ENCODE results near the gene FBLN1.

The FBLN1 gene

DNA sequence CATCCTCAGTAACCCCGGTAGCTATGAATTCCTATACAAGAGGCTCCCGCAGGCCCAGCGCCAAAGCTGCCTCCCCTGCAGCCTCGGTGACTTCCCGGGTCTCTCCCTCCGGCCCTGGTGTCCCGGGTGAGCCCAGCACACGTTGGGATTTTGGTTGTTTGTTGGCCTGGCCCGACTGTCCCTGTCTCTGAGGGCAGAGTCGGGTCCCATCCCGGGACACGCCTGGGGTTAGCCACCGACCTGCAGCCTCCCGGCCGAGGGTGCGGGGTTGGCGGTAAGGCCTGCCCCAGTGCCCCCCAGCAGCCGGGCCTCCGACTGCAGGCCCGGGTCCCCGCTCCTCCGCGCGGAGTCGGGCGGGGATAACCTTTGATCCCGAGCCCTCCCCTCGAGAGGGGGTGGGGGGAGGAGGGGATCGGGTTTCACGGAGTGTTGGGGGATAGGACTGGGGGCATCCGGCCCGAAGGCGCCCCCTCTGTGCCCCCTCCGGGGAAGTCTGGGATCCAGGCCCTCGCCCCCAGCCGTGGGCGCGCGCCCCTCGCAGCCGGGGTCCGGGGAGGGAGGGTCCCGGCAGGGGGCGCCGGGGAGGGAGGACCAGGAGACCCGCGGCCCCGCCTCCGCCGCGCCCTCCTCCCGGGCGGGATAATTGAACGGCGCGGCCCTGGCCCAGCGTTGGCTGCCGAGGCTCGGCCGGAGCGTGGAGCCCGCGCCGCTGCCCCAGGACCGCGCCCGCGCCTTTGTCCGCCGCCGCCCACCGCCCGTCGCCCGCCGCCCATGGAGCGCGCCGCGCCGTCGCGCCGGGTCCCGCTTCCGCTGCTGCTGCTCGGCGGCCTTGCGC, at the start of gene FBLN1 (continued):
- no peak for TF ChIP-seq YY2 (tag by site-specific recombination; IDR thresholded peaks at IDR 0.05)
- TF ChIP-seq ZNF10 (tag by site-specific recombination; IDR thresholded peaks at IDR 0.05), result no peak
- TF ChIP-seq ZNF548 (tag by site-specific recombination; IDR thresholded peaks at IDR 0.05), result no peak
- TF ChIP-seq ZNF488 (tag by site-specific recombination; IDR thresholded peaks at IDR 0.05), result no peak
- TF ChIP-seq ZBTB48 (tag by site-specific recombination; IDR thresholded peaks at IDR 0.05), result 0 out of 2 replicates have a peak, but pooled peaks have one; percentile 15
- TF ChIP-seq ZFP37 (tag by site-specific recombination; IDR thresholded peaks at IDR 0.05), result no peak
- TF ChIP-seq PRDM6 (tag by site-specific recombination; IDR thresholded peaks at IDR 0.05), result no peak
- TF ChIP-seq, protein P1, sequence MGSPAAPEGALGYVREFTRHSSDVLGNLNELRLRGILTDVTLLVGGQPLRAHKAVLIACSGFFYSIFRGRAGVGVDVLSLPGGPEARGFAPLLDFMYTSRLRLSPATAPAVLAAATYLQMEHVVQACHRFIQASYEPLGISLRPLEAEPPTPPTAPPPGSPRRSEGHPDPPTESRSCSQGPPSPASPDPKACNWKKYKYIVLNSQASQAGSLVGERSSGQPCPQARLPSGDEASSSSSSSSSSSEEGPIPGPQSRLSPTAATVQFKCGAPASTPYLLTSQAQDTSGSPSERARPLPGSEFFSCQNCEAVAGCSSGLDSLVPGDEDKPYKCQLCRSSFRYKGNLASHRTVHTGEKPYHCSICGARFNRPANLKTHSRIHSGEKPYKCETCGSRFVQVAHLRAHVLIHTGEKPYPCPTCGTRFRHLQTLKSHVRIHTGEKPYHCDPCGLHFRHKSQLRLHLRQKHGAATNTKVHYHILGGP (tag by site-specific recombination; IDR thresholded peaks at IDR 0.05), result no peak
- no peak for TF ChIP-seq ZBTB21 (tag by site-specific recombination; IDR thresholded peaks at IDR 0.05)
- TF ChIP-seq ZNF596 (tag by site-specific recombination; IDR thresholded peaks at IDR 0.05), result no peak; the same call in 1 of the 2 replicates
- no peak for TF ChIP-seq ZFP3 (tag by site-specific recombination; IDR thresholded peaks at IDR 0.05; ENCODE audit: low read depth)
- peak; percentile 93 for TF ChIP-seq GLIS2 (tag by site-specific recombination; IDR thresholded peaks at IDR 0.05)
- TF ChIP-seq ZNF558 (tag by site-specific recombination; IDR thresholded peaks at IDR 0.05), result no peak
- no peak for TF ChIP-seq ZSCAN5A (tag by site-specific recombination; IDR thresholded peaks at IDR 0.05)
- no peak for TF ChIP-seq ZSCAN16 (tag by site-specific recombination; IDR thresholded peaks at IDR 0.05)
- TF ChIP-seq GFI1B (tag by site-specific recombination; IDR thresholded peaks at IDR 0.05), result no peak
- no peak for TF ChIP-seq GLI4 (tag by site-specific recombination; IDR thresholded peaks at IDR 0.05)
- no peak for TF ChIP-seq ZNF37A (tag by site-specific recombination; IDR thresholded peaks at IDR 0.05)
- TF ChIP-seq, protein P2, sequence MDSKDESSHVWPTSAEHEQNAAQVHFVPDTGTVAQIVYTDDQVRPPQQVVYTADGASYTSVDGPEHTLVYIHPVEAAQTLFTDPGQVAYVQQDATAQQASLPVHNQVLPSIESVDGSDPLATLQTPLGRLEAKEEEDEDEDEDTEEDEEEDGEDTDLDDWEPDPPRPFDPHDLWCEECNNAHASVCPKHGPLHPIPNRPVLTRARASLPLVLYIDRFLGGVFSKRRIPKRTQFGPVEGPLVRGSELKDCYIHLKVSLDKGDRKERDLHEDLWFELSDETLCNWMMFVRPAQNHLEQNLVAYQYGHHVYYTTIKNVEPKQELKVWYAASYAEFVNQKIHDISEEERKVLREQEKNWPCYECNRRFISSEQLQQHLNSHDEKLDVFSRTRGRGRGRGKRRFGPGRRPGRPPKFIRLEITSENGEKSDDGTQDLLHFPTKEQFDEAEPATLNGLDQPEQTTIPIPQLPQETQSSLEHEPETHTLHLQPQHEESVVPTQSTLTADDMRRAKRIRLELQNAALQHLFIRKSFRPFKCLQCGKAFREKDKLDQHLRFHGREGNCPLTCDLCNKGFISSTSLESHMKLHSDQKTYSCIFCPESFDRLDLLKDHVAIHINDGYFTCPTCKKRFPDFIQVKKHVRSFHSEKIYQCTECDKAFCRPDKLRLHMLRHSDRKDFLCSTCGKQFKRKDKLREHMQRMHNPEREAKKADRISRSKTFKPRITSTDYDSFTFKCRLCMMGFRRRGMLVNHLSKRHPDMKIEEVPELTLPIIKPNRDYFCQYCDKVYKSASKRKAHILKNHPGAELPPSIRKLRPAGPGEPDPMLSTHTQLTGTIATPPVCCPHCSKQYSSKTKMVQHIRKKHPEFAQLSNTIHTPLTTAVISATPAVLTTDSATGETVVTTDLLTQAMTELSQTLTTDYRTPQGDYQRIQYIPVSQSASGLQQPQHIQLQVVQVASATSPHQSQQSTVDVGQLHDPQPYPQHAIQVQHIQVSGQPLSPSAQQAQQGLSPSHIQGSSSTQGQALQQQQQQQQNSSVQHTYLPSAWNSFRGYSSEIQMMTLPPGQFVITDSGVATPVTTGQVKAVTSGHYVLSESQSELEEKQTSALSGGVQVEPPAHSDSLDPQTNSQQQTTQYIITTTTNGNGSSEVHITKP (tag by site-specific recombination; IDR thresholded peaks at IDR 0.05), result no peak
- 0 out of 2 replicates have a peak, but pooled peaks have one; percentile 14 for TF ChIP-seq KLF8 (tag by site-specific recombination; IDR thresholded peaks at IDR 0.05)
- no peak for TF ChIP-seq ZNF354C (tag by site-specific recombination; IDR thresholded peaks at IDR 0.05; ENCODE audit: borderline replicate concordance, low read depth)
- peak; percentile 66 for TF ChIP-seq ZBTB8A (tag by site-specific recombination; IDR thresholded peaks at IDR 0.05)
- TF ChIP-seq, protein P3, sequence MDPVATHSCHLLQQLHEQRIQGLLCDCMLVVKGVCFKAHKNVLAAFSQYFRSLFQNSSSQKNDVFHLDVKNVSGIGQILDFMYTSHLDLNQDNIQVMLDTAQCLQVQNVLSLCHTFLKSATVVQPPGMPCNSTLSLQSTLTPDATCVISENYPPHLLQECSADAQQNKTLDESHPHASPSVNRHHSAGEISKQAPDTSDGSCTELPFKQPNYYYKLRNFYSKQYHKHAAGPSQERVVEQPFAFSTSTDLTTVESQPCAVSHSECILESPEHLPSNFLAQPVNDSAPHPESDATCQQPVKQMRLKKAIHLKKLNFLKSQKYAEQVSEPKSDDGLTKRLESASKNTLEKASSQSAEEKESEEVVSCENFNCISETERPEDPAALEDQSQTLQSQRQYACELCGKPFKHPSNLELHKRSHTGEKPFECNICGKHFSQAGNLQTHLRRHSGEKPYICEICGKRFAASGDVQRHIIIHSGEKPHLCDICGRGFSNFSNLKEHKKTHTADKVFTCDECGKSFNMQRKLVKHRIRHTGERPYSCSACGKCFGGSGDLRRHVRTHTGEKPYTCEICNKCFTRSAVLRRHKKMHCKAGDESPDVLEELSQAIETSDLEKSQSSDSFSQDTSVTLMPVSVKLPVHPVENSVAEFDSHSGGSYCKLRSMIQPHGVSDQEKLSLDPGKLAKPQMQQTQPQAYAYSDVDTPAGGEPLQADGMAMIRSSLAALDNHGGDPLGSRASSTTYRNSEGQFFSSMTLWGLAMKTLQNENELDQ (tag by site-specific recombination; IDR thresholded peaks at IDR 0.05; ENCODE audit: low read depth), result no peak
- no peak for TF ChIP-seq ZNF473 (tag by site-specific recombination; IDR thresholded peaks at IDR 0.05)
- no peak for TF ChIP-seq ZNF423 (tag by site-specific recombination; IDR thresholded peaks at IDR 0.05)
- no peak for TF ChIP-seq ZNF266 (tag by site-specific recombination; IDR thresholded peaks at IDR 0.05; ENCODE audit: low read depth)
- TF ChIP-seq ZNF624 (tag by site-specific recombination; IDR thresholded peaks at IDR 0.05), result no peak
- no peak for TF ChIP-seq ZSCAN23 (tag by site-specific recombination; IDR thresholded peaks at IDR 0.05)
- no peak for TF ChIP-seq ZNF621 (tag by site-specific recombination; IDR thresholded peaks at IDR 0.05)
- TF ChIP-seq BCL11A (tag by site-specific recombination; IDR thresholded peaks at IDR 0.05; ENCODE audit: low read depth), result peak; percentile 55; the same call in 1 of the 2 replicates

All from HEK293 (cell line).